Gastroesophageal sphincter (tissue), 4 donors: Measurements from ENCODE around the gene MED22. TPM values are rescaled to one million over a fixed set of nuclear protein-coding genes. Genes with fewer than 3 reads are reported as not detected.
"Not testable (repeated sequence)": the region's sequence is repeated elsewhere in the genome, so short reads cannot be mapped to it uniquely, and the experiment has no call there.

ENCODE experiments used
- ATAC-seq: fragments of 150-250 bp; one replicate; pipeline ENCODE4 v1.9.1; 2016; ENCODE audit warnings: mild to moderate bottlenecking, moderate library complexity
- H3K27ac ChIP-seq, 4 donors: fragments of 200-600 bp; sonication (generic) in 3 of 4; 1 replicate in 3 of 4; 2 replicates in 1 of 4; pipeline ENCODE4 v1.5.1; 2016 to 2019
- H3K27me3 ChIP-seq: fragments of 200-600 bp; sonication (generic); one replicate; pipeline ENCODE4 v1.5.1; 2019
- H3K36me3 ChIP-seq, 2 donors: fragments of 200-600 bp; sonication (generic); one replicate each; pipeline ENCODE4 v1.5.1; 2019; ENCODE audit warnings: control low read depth in 1 of 2
- H3K4me1 ChIP-seq, 3 donors: fragments of 200-600 bp; sonication (generic); 1 replicate in 2 of 3; 2 replicates in 1 of 3; pipeline ENCODE4 v1.5.1; 2016 to 2019; ENCODE audit warnings: control low read depth in 2 of 3
- H3K4me3 ChIP-seq, 2 donors: fragments of 200-600 bp; sonication (generic); one replicate each; pipeline ENCODE4 v1.5.1; 2019; ENCODE audit warnings: mild to moderate bottlenecking in 1 of 2, moderate library complexity in 1 of 2
- H3K9me3 ChIP-seq, 3 donors: fragments of 200-600 bp; sonication (generic); one replicate each; pipeline ENCODE4 v1.5.1; 2017 to 2019; ENCODE audit warnings: control low read depth in 2 of 3
- CTCF ChIP-seq, 4 experiments: fragments of 200-600 bp in 2 of 4; fragments of 450-650 bp in 2 of 4; sonication (generic) in 1 of 4; IDR thresholded peaks; one replicate each; pipeline ENCODE4 v1.5.1; 2017 to 2019; ENCODE audit warnings: antibody characterized with exemption in 4 of 4, mild to moderate bottlenecking in 2 of 4, moderate library complexity in 2 of 4
- EP300 ChIP-seq: sonication (generic); formaldehyde crosslinking; IDR thresholded peaks from one replicate; pipeline ENCODE4 v1.6.1; 2017; ENCODE audit warnings: antibody characterized with exemption, mild to moderate bottlenecking
- POLR2A ChIP-seq, 2 donors: fragments of 450-650 bp; IDR thresholded peaks; one replicate each; pipeline ENCODE4 v1.6.1; 2017; ENCODE audit warnings: antibody characterized with exemption in 2 of 2, mild to moderate bottlenecking in 2 of 2, moderate library complexity in 1 of 2
- POLR2AphosphoS5 ChIP-seq: sonication (generic); formaldehyde crosslinking; IDR thresholded peaks from one replicate; pipeline ENCODE4 v1.6.1; 2017; ENCODE audit warnings: antibody characterized with exemption
- WGBS, 2 donors: methylation state at CpG; one replicate each; pipeline ENCODE4 v1.1.5; 2018; ENCODE audit warnings: low coverage in 1 of 2; 5-methylcytosine and 5-hydroxymethylcytosine counted together
- small RNA-seq, 4 donors: library from RNA; depleted of rRNA; stranded (forward); fragments of <200 nt; gene quantifications; one replicate each; pipeline ENCODE3, GENCODE V24; 2016
- total RNA-seq, 4 donors: library from RNA; depleted of rRNA; stranded (reverse); fragments of >200 nt; gene quantifications; one replicate each; pipeline ENCODE4 v1.1.0, GENCODE V29; 2016

The MED22 gene
- total RNA-seq, 4 donors from 2014 or later = 25.1 to 47.3 (median 37.8) TPM

- Histone ChIP-seq H3K36me3 (no peaks in the 10 kb centered on the region), H3K9me3 (no peaks in the 10 kb centered on the region), H3K27me3 (peaks cover 65% of the 10 kb centered on the region), H3K4me3 (no peak overlapping the region), H3K27ac (no peak overlapping the region), H3K4me1 (no peaks in the 10 kb centered on the region)
- no peak for TF ChIP-seq POLR2AphosphoS5
- TF ChIP-seq CTCF (IDR thresholded peaks at IDR 0.05) = no peak
- TF ChIP-seq EP300 = no peak
- TF ChIP-seq POLR2A (IDR thresholded peaks at IDR 0.05) = no peak
- WGBS, 2 donors = 78 to 94% methylated on average over 6 of the region's 13 CpGs
- no peak for ATAC-seq
Observed at GRCh38 chr9:133301253-133302230, 46.4 kb downstream of the MED22 start.

- peaks cover 66% of the 10 kb centered on the region for H3K27me3 ChIP-seq
- not testable (repeated sequence) for H3K36me3 ChIP-seq, ATAC-seq, H3K4me1 ChIP-seq, H3K27ac ChIP-seq, H3K4me3 ChIP-seq, H3K9me3 ChIP-seq
- 69 to 100% methylated on average over 1 to 2 of the region's 16 CpGs for WGBS, 2 donors
Observed at GRCh38 chr9:133299996-133300395, 47.9 kb downstream of the MED22 start.

GRCh38 chr9:133294257-133294656 lies 53.7 kb downstream of the MED22 start:
- 77 to 88% methylated on average over 1 of the region's 1 CpG for WGBS, 2 donors
- Histone ChIP-seq H3K4me1 (no peaks in the 10 kb centered on the region), H3K9me3 (peaks cover 0 to 7% (median 0%) of the 10 kb centered on the region in 3 donors), H3K27ac (no peak overlapping the region), H3K27me3 (peaks cover 55% of the 10 kb centered on the region), H3K36me3 (no peaks in the 10 kb centered on the region), H3K4me3 (no peak overlapping the region)
- TF ChIP-seq POLR2A (IDR thresholded peaks at IDR 0.05) (no peak), EP300 (no peak), CTCF (IDR thresholded peaks at IDR 0.05) (no peak), POLR2AphosphoS5 (no peak)
- ATAC-seq = no peak

GRCh38 chr9:133290751-133291302 lies 57.1 kb downstream of the MED22 start:
- Histone ChIP-seq H3K27ac (no peak overlapping the region), H3K9me3 (peaks cover 0 to 7% (median 0%) of the 10 kb centered on the region in 3 donors), H3K36me3 (no peaks in the 10 kb centered on the region), H3K4me3 (no peak overlapping the region), H3K27me3 (peaks cover 32% of the 10 kb centered on the region), H3K4me1 (no peaks in the 10 kb centered on the region)
- ATAC-seq = no peak
- TF ChIP-seq CTCF (IDR thresholded peaks at IDR 0.05) (no peak), POLR2AphosphoS5 (no peak), EP300 (no peak), POLR2A (IDR thresholded peaks at IDR 0.05) (no peak)
- WGBS, 2 donors = 85 to 93% methylated on average over 2 of the region's 2 CpGs

Small RNA genes within 50 kb of the gene (small RNA-seq; reads per million reads assigned to genes)
- gene RF00019 = 0 reads per million in 4 donors
- 0 reads per million in 4 donors for gene SNORD24
- 0 reads per million in 4 donors for gene SNORD36A
- gene SNORD36B = 0 reads per million in 4 donors
- 0 reads per million in 4 donors for gene SNORD36C

Other genes starting within 250 kb of the MED22 start
- gene RALGDS, start 226.9 kb downstream of the MED22 start, total RNA-seq = 10 to 100 TPM; 44.8 to 53.0 (median 49.8) TPM
- 10 to 100 TPM; 11.3 to 18.0 (median 15.6) TPM for gene GBGT1, start 184.2 kb downstream of the MED22 start, total RNA-seq
- gene OBP2B, start 138.9 kb downstream of the MED22 start, total RNA-seq = not detected
- gene ABO, start 72.9 kb downstream of the MED22 start, total RNA-seq = 1 to 10 TPM in 2 of 4 donors, under 1 TPM in 2; 0.47 to 10.0 (median 0.91) TPM
- gene SURF6, start 11.9 kb downstream of the MED22 start, total RNA-seq = 10 to 100 TPM; 22.5 to 36.3 (median 25.8) TPM
- gene RPL7A, start 87 bp upstream of the MED22 start, total RNA-seq = 1,000 to 10,000 TPM; 1,385 to 2,320 (median 1,660) TPM
- gene SURF1, start 8.4 kb upstream of the MED22 start, total RNA-seq = 10 to 100 TPM; 46.0 to 53.4 (median 49.8) TPM
- gene SURF2, start 8.4 kb upstream of the MED22 start, total RNA-seq = 10 to 100 TPM; 11.2 to 16.3 (median 15.3) TPM
- 100 to 1,000 TPM in 3 of 4 donors, 10 to 100 TPM in 1; 78.1 to 139 (median 108) TPM for gene SURF4, start 27.9 kb upstream of the MED22 start, total RNA-seq
- 1 to 10 TPM in 1 of 4 donors, under 1 TPM in 1, not detected in 2; 0.93 to 1.3 TPM for gene STKLD1, start 28.2 kb upstream of the MED22 start, total RNA-seq
- 10 to 100 TPM; 11.2 to 29.9 (median 18.1) TPM for gene REXO4, start 69.9 kb upstream of the MED22 start, total RNA-seq
- 1 to 10 TPM in 3 of 4 donors, under 1 TPM in 1; 0.94 to 2.7 (median 2.1) TPM for gene ADAMTS13, start 74.2 kb upstream of the MED22 start, total RNA-seq
- gene CACFD1, start 111.8 kb upstream of the MED22 start, total RNA-seq = 10 to 100 TPM; 15.3 to 22.3 (median 16.0) TPM
- 10 to 100 TPM in 1 of 4 donors, 1 to 10 TPM in 3; 1.7 to 11.8 (median 5.2) TPM for gene SLC2A6, start 131.0 kb upstream of the MED22 start, total RNA-seq
- gene MYMK, start 176.8 kb upstream of the MED22 start, total RNA-seq = not detected
- 1 to 10 TPM; 2.0 to 5.8 (median 3.1) TPM for gene ADAMTSL2, start 186.6 kb upstream of the MED22 start, total RNA-seq